C4-2B (cell line): Measurements from ENCODE around the gene ITIH2.

Experiments
- CTCF ChIP-seq: fragments of 450-650 bp; conservative IDR thresholded peaks from 2 replicates; pipeline ENCODE4 v1.5.1; 2017; ENCODE audit warnings: mild to moderate bottlenecking
- ZFX ChIP-seq: fragments of 450-650 bp; IDR thresholded peaks from 2 replicates; pipeline ENCODE4 v1.6.1; 2017

GRCh38 chr10:7686351-7687171 is 16.6 kb upstream of the ITIH2 start:
- TF ChIP-seq CTCF (no peak), ZFX (no peak)
